Measurements from ENCODE around the gene RPL10. TPM values are rescaled to one million over a fixed set of nuclear protein-coding genes. Genes with fewer than 3 reads are reported as not detected.

RPL10 gene
- polyA plus RNA-seq, 1 experiment = 3,912 TPM

- ChIA-PET POLR2A (no interaction called here), CTCF (no interaction called here)
- no peak for DNase-seq (ENCODE audit: low read depth, low spot score)
- H3K27ac ChIP-seq (ENCODE audit: low read depth, low read length) = no peak overlapping the region
- no peak for TF ChIP-seq CTCF (IDR thresholded peaks at IDR 0.05; ENCODE audit: low read depth, low read length)
- H3K27me3 ChIP-seq (ENCODE audit: control insufficient read depth, insufficient read depth, low read length) = no peaks in the 10 kb centered on the region
- H3K9me3 ChIP-seq (ENCODE audit: control insufficient read depth, insufficient read depth, low read length) = no peaks in the 10 kb centered on the region
- H3K4me3 ChIP-seq (ENCODE audit: low read depth, low read length) = no peak overlapping the region
Measured at GRCh38 chrX:154449618-154450017, 51.4 kb downstream of the RPL10 start.

- H3K9me3 ChIP-seq (ENCODE audit: control insufficient read depth, insufficient read depth, low read length) = no peaks in the 10 kb centered on the region
- no peak overlapping the region for H3K4me3 ChIP-seq (ENCODE audit: low read depth, low read length)
- POLR2A ChIA-PET = no interaction called here
- no peaks in the 10 kb centered on the region for H3K27me3 ChIP-seq (ENCODE audit: control insufficient read depth, insufficient read depth, low read length)
- DNase-seq (ENCODE audit: low read depth, low spot score) = no peak
- TF ChIP-seq CTCF (IDR thresholded peaks at IDR 0.05; ENCODE audit: low read depth, low read length) = no peak
- CTCF ChIA-PET = no interaction called here
- no peak overlapping the region for H3K27ac ChIP-seq (ENCODE audit: low read depth, low read length)
Measured at GRCh38 chrX:154450312-154450711, 52.1 kb downstream of the RPL10 start.

Small RNA genes lying within 50 kb of the gene (small RNA-seq; reads per million reads assigned to genes)
- gene MIR6858 (ENCODE audit: insufficient read length, low read depth) (not detected), gene SNORA70 (ENCODE audit: insufficient read length, low read depth) (not detected)

Other genes with a start within 250 kb of the RPL10 start
- not detected in 2 replicates for gene OPN1MW, start 215.8 kb upstream of the RPL10 start, polyA plus RNA-seq (2011; rRNA removed)
- not detected in 2 replicates for gene OPN1MW2, start 178.6 kb upstream of the RPL10 start, polyA plus RNA-seq (2011; rRNA removed)
- gene OPN1MW3, start 140.8 kb upstream of the RPL10 start, polyA plus RNA-seq (2011; rRNA removed) = not detected in 2 replicates
- gene TEX28, start 103.3 kb upstream of the RPL10 start, polyA plus RNA-seq (2011; rRNA removed) = not detected in 2 replicates
- gene TKTL1, start 102.6 kb upstream of the RPL10 start, polyA plus RNA-seq (2011; rRNA removed) = not detected in 2 replicates
- 605 and 863 TPM in 2 replicates for gene FLNA, start 23.7 kb upstream of the RPL10 start, polyA plus RNA-seq (2011; rRNA removed)
- 30.2 and 30.8 TPM in 2 replicates for gene EMD, start 19.1 kb upstream of the RPL10 start, polyA plus RNA-seq (2011; rRNA removed)
- 25.7 and 36.6 TPM in 2 replicates for gene DNASE1L1, start 10.9 kb downstream of the RPL10 start, polyA plus RNA-seq (2011; rRNA removed)
- gene TAFAZZIN, start 13.2 kb downstream of the RPL10 start, polyA plus RNA-seq (2011; rRNA removed) = 13.0 and 15.3 TPM in 2 replicates
- gene ATP6AP1, start 30.3 kb downstream of the RPL10 start, polyA plus RNA-seq (2011; rRNA removed) = 65.0 and 79.7 TPM in 2 replicates
- gene GDI1, start 38.8 kb downstream of the RPL10 start, polyA plus RNA-seq (2011; rRNA removed) = 149 and 154 TPM in 2 replicates
- gene FAM50A, start 45.8 kb downstream of the RPL10 start, polyA plus RNA-seq (2011; rRNA removed) = 69.0 and 79.5 TPM in 2 replicates
- 20.5 and 28.1 TPM in 2 replicates for gene PLXNA3, start 59.9 kb downstream of the RPL10 start, polyA plus RNA-seq (2011; rRNA removed)
- gene LAGE3, start 80.9 kb downstream of the RPL10 start, polyA plus RNA-seq (2011; rRNA removed) = 9.3 and 13.2 TPM in 2 replicates
- 17.4 and 20.5 TPM in 2 replicates for gene UBL4A, start 88.2 kb downstream of the RPL10 start, polyA plus RNA-seq (2011; rRNA removed)
- gene SLC10A3, start 92.3 kb downstream of the RPL10 start, polyA plus RNA-seq (2011; rRNA removed) = 10.1 and 13.8 TPM in 2 replicates
- 15.5 and 19.5 TPM in 2 replicates for gene FAM3A, start 117.9 kb downstream of the RPL10 start, polyA plus RNA-seq (2011; rRNA removed)
- 172 and 244 TPM in 2 replicates for gene G6PD, start 148.5 kb downstream of the RPL10 start, polyA plus RNA-seq (2011; rRNA removed)
- gene IKBKG, start 149.2 kb downstream of the RPL10 start, polyA plus RNA-seq (2011; rRNA removed) = 25.1 and 35.8 TPM in 2 replicates
- gene CTAG1A, start 186.8 kb downstream of the RPL10 start, polyA plus RNA-seq (2011; rRNA removed) = not detected in 2 replicates
- not detected in 2 replicates for gene CTAG1B, start 220.9 kb downstream of the RPL10 start, polyA plus RNA-seq (2011; rRNA removed)

Measured in AG04450 (cell line).